Endothelial cell of umbilical vein (primary cell): ENCODE data around the gene ARL11. TPM values are rescaled to one million over a fixed set of nuclear protein-coding genes. Genes with fewer than 3 reads are reported as not detected.

Experiments
- BruUV-seq: library from RNA; stranded (reverse); fragments of 400-500 nt; replicated peaks from 2 replicates; lab custom pipeline; 2021; lab: Mats Ljungman, UMichigan
- CTCF ChIA-PET: fragments of 300-600, 350-600 bp; sonication (Branson Sonifier 250); formaldehyde crosslinking; loops from one replicate; lab custom pipeline; 2021; ENCODE audit warnings: antibody characterized with exemption, inconsistent platforms; lab: Charles Lee
- POLR2A ChIA-PET: fragments of 300-600, 350-600 bp; sonication (Branson Sonifier 250); formaldehyde crosslinking; loops from one replicate; lab custom pipeline; 2021; ENCODE audit warnings: antibody characterized with exemption, inconsistent platforms; lab: Charles Lee
- DNase-seq: peaks from one replicate; pipeline ENCODE4 v3.0.0-alpha.2; 2011; ENCODE audit warnings: low read depth, low spot score
- FAIRE-seq: peaks from 2 replicates; lab custom pipeline; 2011; peaks lifted over from hg19 to GRCh38; lab: Jason Lieb, UNC
- H2AFZ ChIP-seq: 2 replicates; pipeline ENCODE4 v1.6.0; 2012; ENCODE audit warnings: low read depth, low read length, control low read depth, inconsistent platforms
- H3K27ac ChIP-seq: 2 replicates; pipeline ENCODE4 v1.5.1; 2011; ENCODE audit warnings: low read depth, mild to moderate bottlenecking, control low read depth, low read length, moderate library complexity; ENCODE audit not compliant: insufficient read depth
- H3K27me3 ChIP-seq, 2 experiments: 2 replicates each; pipeline versions ENCODE4 v1.6.0 to v1.6.1; 2011; ENCODE audit warnings: low read length in 2 of 2, mixed read lengths in 1 of 2; ENCODE audit not compliant: control insufficient read depth in 2 of 2, insufficient read depth in 2 of 2
- H3K36me3 ChIP-seq, 2 experiments: 2 replicates in 1 of 2; 3 replicates in 1 of 2; pipeline ENCODE4 v1.5.1; 2011; ENCODE audit warnings: low read length in 2 of 2, mild to moderate bottlenecking in 1 of 2, moderate library complexity in 1 of 2; ENCODE audit not compliant: control insufficient read depth in 2 of 2, insufficient read depth in 2 of 2; ENCODE audit errors: extremely low read depth in 1 of 2
- H3K4me1 ChIP-seq: 3 replicates; pipeline ENCODE4 v1.5.1; 2011; ENCODE audit warnings: mild to moderate bottlenecking, low read length; ENCODE audit not compliant: control insufficient read depth, insufficient read depth; ENCODE audit errors: extremely low read depth
- H3K4me2 ChIP-seq: 2 replicates; pipeline ENCODE4 v1.6.1; 2011; ENCODE audit warnings: low read length, control low read depth, mixed read lengths; ENCODE audit not compliant: insufficient read depth
- H3K4me3 ChIP-seq, 3 experiments: fragments of 200-600 bp in 1 of 3; sonication (generic), shearing (Covaris generic) in 1 of 3; replicated peaks in 1 of 3; 2 replicates each; pipeline ENCODE4 v1.5.1; 2011 to 2016; ENCODE audit warnings: control low read depth in 3 of 3, low read length in 3 of 3, mild to moderate bottlenecking in 2 of 3, inconsistent platforms in 1 of 3, low read depth in 1 of 3, moderate library complexity in 1 of 3; ENCODE audit not compliant: insufficient read depth in 1 of 3
- H3K79me2 ChIP-seq: 2 replicates; pipeline ENCODE4 v1.6.0; 2012; ENCODE audit warnings: low read length, inconsistent platforms; ENCODE audit not compliant: control insufficient read depth, insufficient read depth
- H3K9ac ChIP-seq: replicated peaks from 2 replicates; pipeline ENCODE3; 2011; ENCODE audit warnings: low read length, control low read depth; ENCODE audit not compliant: insufficient read depth; ENCODE audit errors: extremely low read depth
- H3K9me1 ChIP-seq: replicated peaks from 3 replicates; pipeline ENCODE4 v1.6.0; 2011; ENCODE audit warnings: mild to moderate bottlenecking, low read length; ENCODE audit not compliant: control insufficient read depth, insufficient read depth; ENCODE audit errors: extremely low read depth
- H3K9me3 ChIP-seq: replicated peaks from 2 replicates; pipeline ENCODE4 v1.5.1; 2012; ENCODE audit warnings: low read length, inconsistent platforms; ENCODE audit not compliant: control insufficient read depth, insufficient read depth
- H4K20me1 ChIP-seq: replicated peaks from 2 replicates; pipeline ENCODE3; 2011; ENCODE audit warnings: mild to moderate bottlenecking, low read length; ENCODE audit not compliant: control insufficient read depth, insufficient read depth; ENCODE audit errors: extremely low read depth
- EZH2 ChIP-seq: IDR thresholded peaks from 2 replicates; pipeline ENCODE4 v1.6.1; 2012; ENCODE audit warnings: borderline replicate concordance, low read depth, mild to moderate bottlenecking, moderate library complexity, low read length, inconsistent platforms; ENCODE audit not compliant: severe bottlenecking
- FOS ChIP-seq: IDR thresholded peaks from 2 replicates; pipeline ENCODE4 v1.6.1; 2011; ENCODE audit warnings: mild to moderate bottlenecking, low read length, moderate library complexity, borderline replicate concordance; ENCODE audit not compliant: insufficient read depth
- GATA2 ChIP-seq: IDR thresholded peaks from 2 replicates; pipeline ENCODE4 v1.7.0; 2011; ENCODE audit warnings: low read depth, mild to moderate bottlenecking, moderate library complexity, mixed read lengths, low read length; ENCODE audit not compliant: insufficient read length, insufficient read depth
- JUN ChIP-seq: IDR thresholded peaks from 2 replicates; pipeline ENCODE4 v1.6.1; 2011; ENCODE audit warnings: borderline replicate concordance, low read depth; ENCODE audit not compliant: insufficient read length, insufficient read depth
- MYC ChIP-seq: IDR thresholded peaks from one replicate; pipeline ENCODE4 v1.6.1; 2011; ENCODE audit warnings: mild to moderate bottlenecking, low read depth, low read length
- POLR2A ChIP-seq: IDR thresholded peaks from 2 replicates; pipeline ENCODE4 v1.6.1; 2012; ENCODE audit warnings: low read depth, mild to moderate bottlenecking, control low read depth, low read length
- POLR2AphosphoS5 ChIP-seq: IDR thresholded peaks from 2 replicates; pipeline ENCODE4 v1.6.1; 2012; ENCODE audit warnings: low read depth, mild to moderate bottlenecking, control low read depth, low read length, moderate library complexity; ENCODE audit not compliant: insufficient read depth
- dilution Hi-C: fragments of 300-500 bp; cut with MboI; formaldehyde crosslinking; loops from one replicate; pipeline ENCODE4 v1.15.0; 2019; ENCODE audit warnings: low sequenced_read_pairs; ENCODE audit not compliant: extremely low pct_ligation_motif_present
- intact Hi-C: fragments of 100-400 bp; cut with micrococcal nuclease; formaldehyde crosslinking; loops from one replicate; pipeline ENCODE4 v1.10.0; 2022
- polyA plus RNA-seq, 4 experiments: library from polyadenylated mRNA; depleted of rRNA in 3 of 4; stranded (reverse) in 3 of 4; unstranded in 1 of 4; fragments of >200 nt; gene quantifications; 2 replicates each; pipeline versions ENCODE4 v1.2.1 to v1.2.3, GENCODE V29; 2011 to 2012; ENCODE audit warnings: missing spikeins in 1 of 4
- total RNA-seq: library from RNA; stranded (reverse); gene quantifications from 2 replicates; pipeline ENCODE4 v1.2.3, GENCODE V29; 2021
- TF ChIP-seq, protein P1 (sequence below): IDR thresholded peaks from 2 replicates; pipeline ENCODE4 v1.6.1; 2011; ENCODE audit not compliant: insufficient read depth, insufficient read length
- TF ChIP-seq, protein P2 (sequence below), 2 donors: IDR thresholded peaks; 1 replicate in 1 of 2; 2 replicates in 1 of 2; pipeline ENCODE4 v1.5.1; 2011; ENCODE audit warnings: low read length in 2 of 2, mild to moderate bottlenecking in 2 of 2, moderate library complexity in 2 of 2, control low read depth in 1 of 2, inconsistent platforms in 1 of 2, low read depth in 1 of 2; ENCODE audit not compliant: insufficient read depth in 1 of 2; ENCODE audit errors: extremely low read depth in 1 of 2

ARL11 gene
- total and polyA plus RNA-seq, 2 donors (not counting 3 experiments of a cell fraction or from before 2014, with no cell fraction given): 0.06 to 0.20 TPM

DNA sequence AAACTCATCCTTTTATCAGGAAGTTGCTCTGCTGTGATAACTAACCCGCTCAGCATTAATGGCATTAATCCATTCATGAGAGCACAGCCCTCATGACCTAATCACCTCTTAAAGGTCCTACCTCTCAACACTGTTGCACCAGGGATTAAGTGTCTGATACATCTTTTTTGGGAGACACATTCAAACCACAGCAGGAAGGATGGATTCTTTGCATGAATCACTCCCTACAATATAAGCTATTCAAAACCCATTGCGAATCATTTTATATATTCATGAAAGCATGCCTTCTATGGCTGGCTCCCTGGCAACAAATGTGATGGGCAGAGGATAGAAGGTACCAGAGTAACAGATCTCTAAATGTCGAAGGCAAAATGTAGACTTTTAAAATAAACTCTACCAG is 27.6 kb downstream of the ARL11 start:
- BruUV-seq: no TSS peak
- Histone ChIP-seq H4K20me1 (no peaks in the 10 kb centered on the region), H3K9me3 (no peaks in the 10 kb centered on the region), H3K27ac (no peak overlapping the region), H3K79me2 (no peaks in the 10 kb centered on the region), H3K9ac (no peak overlapping the region), H3K9me1 (no peaks in the 10 kb centered on the region), H3K27me3 (no peaks in the 10 kb centered on the region), H3K4me1 (no peaks in the 10 kb centered on the region), H3K36me3 (no peaks in the 10 kb centered on the region), H2AFZ (no peak overlapping the region), H3K4me2 (no peak overlapping the region), H3K4me3 (no peak overlapping the region)
- ChIA-PET POLR2A (no interaction called here), CTCF (interaction anchor here (0.6 kb wide), 1 partner anchor 11 kb away, joined by 3 read pairs; no protein-coding TSS in a partner anchor)
- intact Hi-C loops: no loop called here
- FAIRE-seq: peak; percentile 18
- no peak for DNase-seq
- dilution Hi-C loops: no loop called here
- TF ChIP-seq, protein P1, sequence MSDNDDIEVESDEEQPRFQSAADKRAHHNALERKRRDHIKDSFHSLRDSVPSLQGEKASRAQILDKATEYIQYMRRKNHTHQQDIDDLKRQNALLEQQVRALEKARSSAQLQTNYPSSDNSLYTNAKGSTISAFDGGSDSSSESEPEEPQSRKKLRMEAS: no peak
- TF ChIP-seq FOS: no peak
- no peak for TF ChIP-seq EZH2
- TF ChIP-seq POLR2A: no peak
- TF ChIP-seq MYC: no peak
- no peak for TF ChIP-seq JUN
- no peak for TF ChIP-seq POLR2AphosphoS5
- TF ChIP-seq, protein P2, sequence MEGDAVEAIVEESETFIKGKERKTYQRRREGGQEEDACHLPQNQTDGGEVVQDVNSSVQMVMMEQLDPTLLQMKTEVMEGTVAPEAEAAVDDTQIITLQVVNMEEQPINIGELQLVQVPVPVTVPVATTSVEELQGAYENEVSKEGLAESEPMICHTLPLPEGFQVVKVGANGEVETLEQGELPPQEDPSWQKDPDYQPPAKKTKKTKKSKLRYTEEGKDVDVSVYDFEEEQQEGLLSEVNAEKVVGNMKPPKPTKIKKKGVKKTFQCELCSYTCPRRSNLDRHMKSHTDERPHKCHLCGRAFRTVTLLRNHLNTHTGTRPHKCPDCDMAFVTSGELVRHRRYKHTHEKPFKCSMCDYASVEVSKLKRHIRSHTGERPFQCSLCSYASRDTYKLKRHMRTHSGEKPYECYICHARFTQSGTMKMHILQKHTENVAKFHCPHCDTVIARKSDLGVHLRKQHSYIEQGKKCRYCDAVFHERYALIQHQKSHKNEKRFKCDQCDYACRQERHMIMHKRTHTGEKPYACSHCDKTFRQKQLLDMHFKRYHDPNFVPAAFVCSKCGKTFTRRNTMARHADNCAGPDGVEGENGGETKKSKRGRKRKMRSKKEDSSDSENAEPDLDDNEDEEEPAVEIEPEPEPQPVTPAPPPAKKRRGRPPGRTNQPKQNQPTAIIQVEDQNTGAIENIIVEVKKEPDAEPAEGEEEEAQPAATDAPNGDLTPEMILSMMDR (IDR thresholded peaks at IDR 0.05; ENCODE audit: extremely low read depth in 1 of 2, insufficient read depth in 1 of 2, low read depth in 1 of 2, low read length in 2 of 2): no peak
- TF ChIP-seq GATA2: no peak
